MM.1S (cell line): ENCODE results near the gene SLIT1.

Experiments
- CTCF ChIP-seq: fragments of 300-600 bp; sonication (generic); IDR thresholded peaks from 2 replicates; pipeline ENCODE4 v1.5.1; 2016; ENCODE audit warnings: antibody characterized with exemption, low read length, mixed read lengths
- EZH2phosphoT487 ChIP-seq: fragments of 300-600 bp; sonication (generic); IDR thresholded peaks from 2 replicates; pipeline ENCODE4 v1.6.1; 2018; ENCODE audit warnings: antibody characterized with exemption, low read length

- TF ChIP-seq CTCF (no peak), EZH2phosphoT487 (no peak)
Measured at GRCh38 chr10:97007417-97007816, 178.3 kb downstream of the SLIT1 start.
